NCI-H748 (cell line): ENCODE data around the gene ESPNL.

ENCODE experiments used
- DNase-seq: peaks from one replicate; lab custom pipeline; 2025; ENCODE audit not compliant: unreplicated experiment; lab: John Stamatoyannopoulos, UW

Gene ESPNL

GRCh38 chr2:238075397-238075796, 24.7 kb upstream of the ESPNL start:
- DNase-seq, result no peak

- no peak for DNase-seq
These were observed 22.8 kb upstream of the ESPNL start for GRCh38 chr2:238077292-238077691.

GRCh38 chr2:238079874-238080327, 20.2 kb upstream of the ESPNL start:
- no peak for DNase-seq

GRCh38 chr2:238080518-238080917, 19.6 kb upstream of the ESPNL start:
- no peak for DNase-seq

- peak; percentile 19 for DNase-seq
These were observed 19.0 kb upstream of the ESPNL start for GRCh38 chr2:238081150-238081549.

GRCh38 chr2:238081561-238081960, 18.6 kb upstream of the ESPNL start:
- DNase-seq, result no peak

- DNase-seq, result no peak
These were observed 18.0 kb upstream of the ESPNL start for GRCh38 chr2:238082151-238082550.

GRCh38 chr2:238082827-238083226, 17.3 kb upstream of the ESPNL start:
- no peak for DNase-seq

GRCh38 chr2:238083919-238084318, 16.2 kb upstream of the ESPNL start:
- no peak for DNase-seq

- DNase-seq, result no peak
These were observed 15.4 kb upstream of the ESPNL start for GRCh38 chr2:238084761-238085160.

GRCh38 chr2:238085899-238086298, 14.2 kb upstream of the ESPNL start:
- no peak for DNase-seq

GRCh38 chr2:238087211-238087610, 12.9 kb upstream of the ESPNL start:
- DNase-seq, result no peak

- no peak for DNase-seq
These were observed 9.3 kb upstream of the ESPNL start for GRCh38 chr2:238090887-238091286.

- no peak for DNase-seq
These were observed 8.6 kb upstream of the ESPNL start for GRCh38 chr2:238091436-238092060.

- DNase-seq, result no peak
These were observed 7.6 kb upstream of the ESPNL start for GRCh38 chr2:238092486-238093035.

- no peak for DNase-seq
These were observed 6.7 kb upstream of the ESPNL start for GRCh38 chr2:238093181-238094140.

GRCh38 chr2:238094438-238095022, 5.6 kb upstream of the ESPNL start:
- DNase-seq, result no peak

GRCh38 chr2:238095143-238095542, 5.0 kb upstream of the ESPNL start:
- DNase-seq, result no peak

GRCh38 chr2:238096311-238097011, 3.7 kb upstream of the ESPNL start:
- DNase-seq, result peak; percentile 17

GRCh38 chr2:238097201-238097987, 2.7 kb upstream of the ESPNL start:
- no peak for DNase-seq
